AG09309 (cell line): Measurements from ENCODE around the gene RGP1.

Experiments
- DNase-seq: peaks from one replicate; pipeline ENCODE4 v3.0.0-alpha.2; 2010; ENCODE audit warnings: low read depth
- H3K4me3 ChIP-seq: 2 replicates; pipeline ENCODE4 v1.5.1; 2011; ENCODE audit warnings: mild to moderate bottlenecking, low read depth, low read length, moderate library complexity; ENCODE audit not compliant: control insufficient read depth
- TF ChIP-seq, protein P1 (sequence below): IDR thresholded peaks from 2 replicates; pipeline ENCODE4 v1.5.1; 2011; ENCODE audit warnings: mild to moderate bottlenecking, low read depth, low read length, inconsistent platforms; ENCODE audit not compliant: insufficient read depth, control insufficient read depth; ENCODE audit errors: missing control alignments

The RGP1 gene

GRCh38 chr9:35728041-35728971 lies 20.8 kb upstream of the RGP1 start:
- peak; percentile 67 for DNase-seq
- peak overlapping the region; percentile 45 for H3K4me3 ChIP-seq
- TF ChIP-seq, protein P1, sequence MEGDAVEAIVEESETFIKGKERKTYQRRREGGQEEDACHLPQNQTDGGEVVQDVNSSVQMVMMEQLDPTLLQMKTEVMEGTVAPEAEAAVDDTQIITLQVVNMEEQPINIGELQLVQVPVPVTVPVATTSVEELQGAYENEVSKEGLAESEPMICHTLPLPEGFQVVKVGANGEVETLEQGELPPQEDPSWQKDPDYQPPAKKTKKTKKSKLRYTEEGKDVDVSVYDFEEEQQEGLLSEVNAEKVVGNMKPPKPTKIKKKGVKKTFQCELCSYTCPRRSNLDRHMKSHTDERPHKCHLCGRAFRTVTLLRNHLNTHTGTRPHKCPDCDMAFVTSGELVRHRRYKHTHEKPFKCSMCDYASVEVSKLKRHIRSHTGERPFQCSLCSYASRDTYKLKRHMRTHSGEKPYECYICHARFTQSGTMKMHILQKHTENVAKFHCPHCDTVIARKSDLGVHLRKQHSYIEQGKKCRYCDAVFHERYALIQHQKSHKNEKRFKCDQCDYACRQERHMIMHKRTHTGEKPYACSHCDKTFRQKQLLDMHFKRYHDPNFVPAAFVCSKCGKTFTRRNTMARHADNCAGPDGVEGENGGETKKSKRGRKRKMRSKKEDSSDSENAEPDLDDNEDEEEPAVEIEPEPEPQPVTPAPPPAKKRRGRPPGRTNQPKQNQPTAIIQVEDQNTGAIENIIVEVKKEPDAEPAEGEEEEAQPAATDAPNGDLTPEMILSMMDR, result no peak

- H3K4me3 ChIP-seq, result peak overlapping the region; percentile 88
- TF ChIP-seq, protein P1, result no peak
- no peak for DNase-seq
Observed at GRCh38 chr9:35729101-35729500, 20.0 kb upstream of the RGP1 start.

DNA sequence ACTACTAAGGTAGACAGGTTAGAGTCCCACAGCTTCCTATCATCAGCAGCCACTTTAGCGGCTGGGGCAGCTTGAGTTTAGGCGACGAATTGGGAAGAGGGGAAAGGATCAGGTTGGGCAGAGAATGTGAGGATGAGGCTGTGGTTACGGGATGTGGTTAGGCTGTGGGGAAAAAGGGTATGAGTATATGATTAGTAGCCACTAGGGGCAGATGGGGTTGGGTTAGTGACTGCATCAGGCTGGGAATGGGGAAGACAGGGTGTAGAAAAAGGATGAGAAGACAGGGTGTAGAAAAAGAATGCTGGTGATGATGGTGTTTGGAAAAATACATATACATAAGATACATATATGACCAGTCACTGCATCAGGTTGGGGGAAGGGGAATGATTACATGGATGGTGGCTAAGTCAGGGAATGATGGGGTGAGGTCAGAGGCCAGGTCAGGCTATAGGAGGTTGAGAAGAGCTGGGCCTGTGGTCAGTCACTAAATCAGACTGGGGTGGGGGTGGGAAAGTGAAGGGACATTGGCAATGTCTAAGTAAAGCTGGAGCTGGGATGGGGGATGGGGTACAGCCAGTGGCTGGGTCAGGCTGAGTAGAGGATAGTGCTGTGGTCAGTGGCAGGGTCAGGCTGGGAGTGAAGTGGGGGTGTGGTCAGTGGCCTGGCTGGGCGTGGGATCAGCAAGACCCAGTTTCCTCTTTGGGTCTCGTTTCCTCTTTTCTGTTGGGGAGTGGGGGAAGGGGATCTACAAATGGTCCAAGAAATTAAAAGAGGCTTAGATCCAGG lies 19.2 kb upstream of the RGP1 start:
- H3K4me3 ChIP-seq, result peak overlapping the region; percentile 88
- peak; percentile 61 for DNase-seq

DNA sequence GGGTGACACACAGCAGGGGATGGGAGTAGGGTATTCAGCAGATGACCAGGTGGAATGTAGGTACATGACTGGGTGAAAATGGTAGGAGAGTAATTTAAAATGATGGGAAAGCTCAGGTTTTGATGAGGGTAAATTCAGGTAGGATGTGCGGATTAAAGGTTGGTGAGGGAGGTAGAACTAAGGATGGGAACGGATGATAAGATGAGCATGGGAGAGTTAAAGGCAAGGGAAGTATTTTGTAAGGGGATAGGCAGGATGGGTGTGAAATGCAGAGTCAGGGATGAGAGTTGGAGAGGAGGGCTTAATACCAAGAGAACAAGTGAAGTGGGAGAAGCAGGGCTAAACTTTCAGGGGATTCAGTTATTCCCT lies 18.6 kb upstream of the RGP1 start:
- TF ChIP-seq, protein P1, result no peak
- no peak for DNase-seq
- H3K4me3 ChIP-seq, result peak overlapping the region; percentile 88

More for the DNA sequence above, 19.2 kb upstream of the RGP1 start:
- TF ChIP-seq, protein P1, result peak; percentile 77

DNA sequence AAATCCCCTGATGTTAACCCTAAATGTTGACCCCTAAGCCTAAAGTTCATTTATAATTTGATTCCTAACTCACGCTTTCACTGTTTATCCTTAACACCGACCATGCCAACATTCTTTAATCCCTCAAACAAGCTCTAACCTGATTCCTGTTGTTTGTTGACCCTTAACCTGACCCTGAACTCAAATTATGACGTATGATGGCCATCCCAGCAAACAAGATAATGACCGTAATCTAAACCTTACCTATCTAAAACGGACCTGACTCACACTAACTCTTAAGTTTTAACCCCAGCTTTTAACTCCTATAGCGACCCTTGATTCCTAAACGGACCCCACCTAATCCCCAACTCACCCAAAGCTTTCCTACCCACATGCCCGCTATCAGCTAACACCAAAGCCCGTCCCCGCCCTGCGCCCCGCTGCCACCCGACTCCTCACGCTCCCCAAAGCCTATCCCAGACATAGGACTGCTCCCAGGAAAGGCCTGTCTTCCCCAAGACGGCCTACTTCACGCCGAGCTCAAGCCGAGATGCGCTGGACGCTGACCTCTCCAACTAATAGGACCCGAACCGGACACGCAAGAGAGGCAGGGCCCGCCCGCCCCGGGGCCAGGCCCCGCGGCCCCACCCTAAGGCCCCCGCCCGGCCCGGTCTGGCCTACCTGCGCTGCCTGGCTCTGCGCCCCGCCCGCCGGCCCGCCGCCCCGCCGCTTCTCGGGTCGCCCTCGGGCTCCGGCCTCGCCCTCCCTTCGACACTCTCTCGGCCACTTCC lies 17.5 kb upstream of the RGP1 start:
- TF ChIP-seq, protein P1, result no peak
- H3K4me3 ChIP-seq, result peak overlapping the region; percentile 88
- DNase-seq, result no peak

- peak within 1 kb of the TSS; percentile 88 for H3K4me3 ChIP-seq
- TF ChIP-seq, protein P1, result no peak
- peak; percentile 97 for DNase-seq
Observed at GRCh38 chr9:35732185-35732799, 16.8 kb upstream of the RGP1 start, which contains the start of the genes CREB3 and TLN1. Gene CREB3, plus strand, starts transcription at chr9:35732666. Its CDS starts 107 bp downstream, at chr9:35732773. Gene TLN1, minus strand, starts transcription at chr9:35732195. Its CDS starts 6,501 bp downstream, at chr9:35725694.
